KOPT-K1 (cell line): ENCODE results near the gene TCAIM.
"Not testable (repeated sequence)": the region's sequence is repeated elsewhere in the genome, so short reads cannot be mapped to it uniquely, and the experiment has no call there.

ENCODE experiments used
- H3K27ac ChIP-seq: fragments of 200-600 bp; sonication (generic); 2 replicates; pipeline ENCODE4 v1.5.1; 2016; ENCODE audit warnings: antibody characterized with exemption, mild to moderate bottlenecking, low read depth, low read length; ENCODE audit not compliant: poor library complexity, severe bottlenecking
- H3K36me3 ChIP-seq: fragments of 200-600 bp; sonication (generic); 2 replicates; pipeline ENCODE4 v1.5.1; 2017; ENCODE audit warnings: antibody characterized with exemption, mild to moderate bottlenecking, low read length, moderate library complexity; ENCODE audit not compliant: insufficient read depth
- H3K9me3 ChIP-seq: fragments of 200-600 bp; sonication (generic); 2 replicates; pipeline ENCODE4 v1.5.1; 2017; ENCODE audit warnings: antibody characterized with exemption, low read length, mild to moderate bottlenecking; ENCODE audit not compliant: insufficient read depth, poor library complexity, severe bottlenecking

Gene TCAIM

DNA sequence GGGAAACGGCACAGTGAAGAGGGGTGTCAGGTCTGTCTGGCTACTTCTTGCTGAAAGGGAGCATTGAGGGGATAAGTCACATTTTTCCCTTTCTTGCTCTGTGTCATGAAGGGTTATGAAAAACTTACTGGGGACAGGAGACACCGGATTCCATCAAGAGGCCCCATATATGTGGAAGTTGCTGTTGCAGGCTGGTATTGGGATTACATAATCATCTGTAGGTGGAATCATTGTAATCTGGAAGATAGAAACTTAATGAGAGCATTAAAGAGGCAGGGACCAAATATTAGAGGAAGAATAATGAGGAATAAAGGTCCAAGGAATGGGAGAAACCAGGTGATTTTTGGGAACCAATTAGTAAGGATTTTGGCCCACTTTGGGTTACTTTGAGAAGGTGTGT lies 4.2 kb upstream of the TCAIM start:
- no peak overlapping the region for H3K27ac ChIP-seq
- H3K9me3 ChIP-seq: no peaks in the 10 kb centered on the region

DNA sequence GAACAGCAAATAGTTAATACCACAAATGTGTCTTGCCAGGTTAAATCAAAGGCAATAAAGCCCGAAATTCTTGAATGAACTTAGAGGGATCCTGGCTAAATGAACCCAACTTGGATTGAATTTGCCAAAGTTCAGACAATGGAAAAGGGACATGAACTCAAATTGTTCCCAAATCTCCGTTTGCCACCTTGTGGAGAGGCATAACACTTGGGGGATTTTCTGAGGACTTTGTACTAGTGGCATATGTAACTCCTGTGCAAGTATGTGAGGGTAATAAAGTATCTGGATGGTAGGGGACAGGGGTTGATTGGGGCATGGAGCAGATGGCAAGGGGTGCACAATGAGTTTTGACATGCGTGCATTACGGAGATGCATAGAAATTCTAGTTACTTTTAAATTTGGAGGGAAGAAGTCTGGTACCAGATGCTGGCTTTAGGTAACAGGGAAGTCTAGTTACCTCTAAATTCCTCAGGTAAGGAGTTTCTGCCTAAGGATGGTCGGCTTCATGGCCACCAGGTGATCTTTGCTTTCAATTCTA lies 1.2 kb upstream of the TCAIM start:
- Histone ChIP-seq H3K9me3 (no peaks in the 10 kb centered on the region), H3K36me3 (no peaks in the 10 kb centered on the region; the same call in 1 of the 2 replicates), H3K27ac (peak overlapping the region; percentile 95)

More for the DNA sequence above, 4.2 kb upstream of the TCAIM start:
- no peaks in the 10 kb centered on the region for H3K36me3 ChIP-seq

- H3K9me3 ChIP-seq: no peaks in the 10 kb centered on the region
- no peaks in the 10 kb centered on the region; the same call in 1 of the 2 replicates for H3K36me3 ChIP-seq
- peak overlapping the region; percentile 95 for H3K27ac ChIP-seq
Measured at GRCh38 chr3:44338828-44339127, 212 bp downstream of the TCAIM start.

- no peaks in the 10 kb centered on the region for H3K9me3 ChIP-seq
- peak overlapping the region; percentile 95 for H3K27ac ChIP-seq
- H3K36me3 ChIP-seq: no peaks in the 10 kb centered on the region; the same call in 1 of the 2 replicates
Measured at GRCh38 chr3:44339181-44340057, 853 bp downstream of the TCAIM start.

GRCh38 chr3:44340058-44340395 lies 1.5 kb downstream of the TCAIM start:
- no peaks in the 10 kb centered on the region; the same call in 1 of the 2 replicates for H3K36me3 ChIP-seq
- H3K27ac ChIP-seq: no peak overlapping the region
- no peaks in the 10 kb centered on the region for H3K9me3 ChIP-seq

DNA sequence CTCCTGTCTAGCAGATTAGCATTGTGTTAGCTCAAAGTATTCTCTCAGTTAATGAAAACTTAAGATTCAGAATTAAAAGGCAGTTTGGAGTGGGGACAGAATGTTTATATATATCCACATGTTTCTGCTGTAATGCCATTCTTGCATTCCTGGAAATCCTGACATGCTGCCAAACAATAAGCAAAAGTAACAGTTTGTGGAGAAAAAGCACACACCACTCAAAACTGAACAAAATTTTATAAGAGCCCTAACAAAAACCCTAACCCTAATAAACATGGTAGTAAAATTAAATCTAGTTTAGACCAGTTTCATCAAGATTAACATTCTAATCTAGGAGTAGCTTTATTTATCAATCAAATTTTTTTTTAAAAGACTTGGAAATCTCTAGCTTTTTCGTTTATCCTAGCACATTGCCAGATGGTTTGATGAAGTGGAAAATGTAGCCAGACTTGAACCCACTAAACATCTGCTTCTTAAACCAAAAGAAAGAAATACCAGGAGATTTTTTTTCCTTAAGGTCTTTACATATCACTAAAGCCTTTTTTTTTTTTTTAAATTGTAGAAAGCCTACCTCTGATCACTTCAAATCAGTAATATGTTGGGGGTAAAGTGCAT lies 3.7 kb downstream of the TCAIM start:
- no peak overlapping the region for H3K27ac ChIP-seq
- no peaks in the 10 kb centered on the region; the same call in 1 of the 2 replicates for H3K36me3 ChIP-seq
- no peaks in the 10 kb centered on the region for H3K9me3 ChIP-seq

DNA sequence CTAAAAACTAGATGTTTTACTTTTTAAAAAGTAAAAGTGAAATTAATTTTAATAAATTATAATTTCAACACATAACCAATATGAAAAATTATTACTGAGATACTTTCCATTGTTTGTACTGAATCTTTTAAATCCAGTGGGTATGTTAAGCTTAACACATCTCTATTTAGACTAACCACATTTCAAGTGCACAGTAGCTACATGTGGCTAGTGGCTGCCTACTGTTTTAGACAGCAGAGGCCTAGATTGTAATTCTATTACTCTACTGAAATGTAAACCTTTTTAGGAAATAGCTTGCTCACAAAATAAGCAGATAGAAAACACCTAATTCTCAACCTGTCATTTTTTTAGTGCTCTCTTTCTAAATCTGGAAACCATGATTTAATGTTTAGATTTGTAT lies 4.9 kb downstream of the TCAIM start:
- H3K9me3 ChIP-seq: no peaks in the 10 kb centered on the region
- H3K36me3 ChIP-seq: no peaks in the 10 kb centered on the region; the same call in 1 of the 2 replicates
- H3K27ac ChIP-seq: no peak overlapping the region

DNA sequence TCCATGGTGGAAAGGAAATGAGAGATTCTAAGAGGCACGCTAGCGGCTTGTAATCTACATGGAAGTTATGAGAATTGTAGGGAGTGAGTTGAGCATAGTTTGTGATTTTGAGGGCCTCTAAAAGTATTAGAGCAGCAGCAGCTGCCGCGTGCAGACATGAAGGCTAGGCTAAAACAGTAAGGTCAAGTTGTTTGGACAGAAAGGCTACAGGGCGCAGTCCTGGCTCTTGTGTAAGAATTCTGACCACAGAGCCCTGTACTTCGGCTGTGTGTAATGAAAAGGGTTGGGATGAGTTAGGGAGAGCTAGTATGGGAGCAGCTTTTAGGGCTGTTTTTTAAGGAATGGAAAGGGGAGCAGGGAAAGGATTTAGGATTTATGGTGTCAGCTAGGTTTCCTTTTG lies 8.0 kb downstream of the TCAIM start:
- not testable (repeated sequence) for H3K9me3 ChIP-seq, H3K27ac ChIP-seq

DNA sequence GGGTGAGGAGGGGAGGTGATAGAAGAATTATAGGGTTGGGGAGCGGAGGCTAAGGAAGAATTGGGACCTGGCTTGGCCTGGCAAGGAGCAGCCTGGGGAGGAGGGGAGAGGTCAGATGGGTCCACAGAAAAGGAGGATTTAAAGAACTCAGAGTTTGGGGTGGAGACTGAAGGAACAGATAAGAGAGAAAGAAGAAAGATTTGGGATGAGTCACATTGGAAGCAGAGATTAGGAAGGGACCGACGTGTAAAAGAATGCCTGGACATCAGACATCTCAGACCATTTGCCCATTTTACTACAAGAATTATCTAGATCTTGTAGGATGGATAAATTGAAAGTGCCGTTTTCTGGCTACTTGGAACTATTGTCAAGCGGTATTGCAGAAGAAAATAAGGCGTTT lies 10.4 kb downstream of the TCAIM start:
- peaks cover 9% of the 10 kb centered on the region for H3K9me3 ChIP-seq
- peaks cover 6% of the 10 kb centered on the region; the same call in 1 of the 2 replicates for H3K36me3 ChIP-seq
- H3K27ac ChIP-seq: no peak overlapping the region

More for the DNA sequence above, 8.0 kb downstream of the TCAIM start:
- H3K36me3 ChIP-seq: not testable (repeated sequence)

- H3K27ac ChIP-seq: no peak overlapping the region
- peaks cover 9% of the 10 kb centered on the region for H3K9me3 ChIP-seq
- H3K36me3 ChIP-seq: peaks cover 18% of the 10 kb centered on the region
Measured at GRCh38 chr3:44353355-44353924, 14.9 kb downstream of the TCAIM start.

DNA sequence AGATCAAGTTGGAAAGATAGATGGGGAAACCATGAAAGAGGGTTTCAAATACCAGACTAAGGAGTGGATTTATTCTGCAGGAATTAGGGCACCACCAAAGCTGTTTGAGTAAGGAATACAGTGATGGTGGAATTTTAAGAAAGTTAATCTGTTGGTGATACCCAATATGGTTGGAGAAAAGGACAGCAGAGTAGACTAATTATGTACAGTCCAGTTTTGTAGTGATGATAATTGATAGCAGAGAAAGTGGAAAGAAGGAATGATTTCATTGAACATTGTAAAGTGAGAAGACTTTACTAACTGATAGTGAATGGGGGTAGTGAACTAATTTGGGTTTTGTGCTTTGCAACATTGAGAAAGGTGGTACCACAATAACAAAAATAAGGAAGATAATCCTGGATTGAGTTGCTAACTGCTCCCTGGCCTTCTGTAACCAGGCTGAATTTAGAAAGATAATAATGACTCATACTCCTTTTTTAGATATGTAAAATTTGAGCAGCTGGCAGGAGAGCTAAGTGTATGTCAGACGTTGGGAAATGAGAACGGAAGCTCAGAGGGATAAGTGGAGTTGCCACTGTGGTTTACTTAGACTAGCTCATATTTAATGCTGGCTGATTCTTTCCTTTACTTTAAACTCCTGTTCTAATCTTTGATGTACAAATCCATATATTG lies 16.9 kb downstream of the TCAIM start:
- H3K36me3 ChIP-seq: peaks cover 29% of the 10 kb centered on the region
- no peak overlapping the region for H3K27ac ChIP-seq
- peaks cover 9% of the 10 kb centered on the region for H3K9me3 ChIP-seq

DNA sequence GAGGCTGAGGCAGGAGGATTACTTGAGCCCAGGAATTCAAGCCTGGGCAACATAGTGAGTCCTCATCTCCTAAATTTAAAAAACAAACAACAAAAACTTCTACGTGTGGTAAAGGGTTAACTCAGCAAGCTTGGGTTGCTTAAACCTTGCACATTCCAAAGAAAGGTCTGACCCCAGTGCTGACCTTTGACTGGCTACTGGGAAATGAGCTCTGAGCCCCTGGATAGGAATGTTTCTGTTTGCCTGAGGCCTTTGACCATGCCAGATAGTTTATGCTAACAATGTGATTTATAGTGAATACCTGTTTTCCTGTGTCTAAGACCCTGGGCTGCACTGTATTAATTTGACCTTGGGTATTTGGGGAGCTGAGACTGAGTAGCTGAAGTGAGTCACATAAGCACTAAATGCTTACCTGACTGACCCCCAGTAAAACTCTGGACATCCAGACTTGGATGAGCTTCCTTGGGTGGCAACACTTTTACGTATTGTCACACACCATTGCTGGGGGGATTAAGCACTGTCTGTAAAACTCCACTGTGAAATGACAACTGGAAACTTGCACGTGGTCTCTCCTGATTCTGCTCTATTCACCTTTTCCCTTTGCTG lies 20.7 kb downstream of the TCAIM start:
- Histone ChIP-seq H3K9me3 (no peaks in the 10 kb centered on the region), H3K27ac (no peak overlapping the region), H3K36me3 (peaks cover 31% of the 10 kb centered on the region)

DNA sequence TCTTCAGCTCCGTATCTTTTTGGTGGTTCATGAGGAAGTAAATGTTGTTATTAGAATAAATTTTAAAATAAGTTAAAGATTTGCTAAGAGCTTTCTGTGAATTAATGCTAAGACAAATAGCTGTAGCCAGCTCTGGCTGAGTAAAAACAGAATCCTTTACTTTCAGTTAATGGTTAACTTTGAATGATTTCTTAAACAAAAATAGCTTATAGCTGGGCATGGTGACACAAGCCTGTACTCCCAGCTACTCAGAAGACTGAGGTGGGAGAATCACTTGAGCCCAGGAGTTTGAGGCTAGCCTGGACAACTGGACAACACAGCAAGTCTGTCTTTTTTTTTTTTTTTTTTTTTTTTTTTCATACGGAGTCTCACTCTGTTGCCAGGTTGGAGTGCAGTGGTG lies 25.0 kb downstream of the TCAIM start:
- no peaks in the 10 kb centered on the region for H3K9me3 ChIP-seq
- no peak overlapping the region for H3K27ac ChIP-seq
- H3K36me3 ChIP-seq: peaks cover 27% of the 10 kb centered on the region

DNA sequence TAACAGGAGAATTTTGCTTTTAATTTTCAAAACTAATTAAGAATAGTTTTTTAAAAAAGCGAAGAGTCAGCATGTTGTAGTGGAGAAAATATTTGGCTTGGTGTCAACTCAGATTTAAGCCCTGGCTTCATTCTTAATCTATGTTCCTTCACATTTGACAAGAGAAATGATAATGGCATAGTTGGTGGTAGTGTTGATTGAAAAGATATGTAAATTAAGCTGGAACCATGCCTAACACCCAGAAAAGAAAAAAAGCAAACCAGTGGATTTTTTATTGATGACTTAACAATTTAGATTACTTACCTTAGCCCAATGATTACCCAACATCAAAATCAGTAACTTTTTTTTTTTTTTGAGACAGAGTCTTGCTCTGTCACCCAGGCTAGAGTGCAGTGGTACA lies 27.4 kb downstream of the TCAIM start:
- Histone ChIP-seq H3K9me3 (no peaks in the 10 kb centered on the region), H3K36me3 (peaks cover 31% of the 10 kb centered on the region), H3K27ac (no peak overlapping the region)

- no peak overlapping the region for H3K27ac ChIP-seq
- peaks cover 14% of the 10 kb centered on the region for H3K36me3 ChIP-seq
- H3K9me3 ChIP-seq: peaks cover 3% of the 10 kb centered on the region
Measured at GRCh38 chr3:44375450-44375849, 36.9 kb downstream of the TCAIM start.
